ENCODE measurements around the gene RBM4B.
"Not testable (repeated sequence)": the region's sequence is repeated elsewhere in the genome, so short reads cannot be mapped to it uniquely, and the experiment has no call there.

Gene RBM4B

DNA sequence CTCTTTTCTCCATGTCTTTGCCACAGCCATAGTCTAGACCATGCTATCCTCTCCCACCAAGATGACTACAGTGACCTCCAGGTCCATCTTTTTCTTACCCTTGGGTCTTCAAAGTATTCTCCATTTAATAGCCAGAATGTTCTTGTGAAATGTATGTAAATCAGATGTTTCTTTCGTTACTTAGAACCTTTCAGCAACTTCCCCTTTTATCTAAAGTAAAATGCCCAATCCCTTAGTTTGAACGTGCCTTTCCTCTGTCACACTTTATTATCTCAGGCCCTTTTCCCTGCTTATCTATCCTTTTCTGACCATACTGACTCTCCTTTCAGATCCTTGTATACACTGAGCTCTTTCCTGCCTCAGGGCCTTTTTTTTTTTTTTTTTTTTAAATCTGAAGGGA lies 17.9 kb downstream of the RBM4B start:
- Mint-ChIP-seq H3K4me1 (ENCODE audit: low read depth) (peaks cover 23% of the 10 kb centered on the region), H3K4me3 (no peak overlapping the region), H3K36me3 (ENCODE audit: low read depth) (peaks cover 87% of the 10 kb centered on the region), H3K9me3 (no peaks in the 10 kb centered on the region), H3K27me3 (no peaks in the 10 kb centered on the region), H3K27ac (peak overlapping the region; percentile 25)
- intact Hi-C loops (cut with micrococcal nuclease) = no loop called here

GRCh38 chr11:66653123-66653522 lies 24.6 kb downstream of the RBM4B start:
- Mint-ChIP-seq H3K36me3 (ENCODE audit: low read depth) (peaks cover 93% of the 10 kb centered on the region), H3K4me1 (ENCODE audit: low read depth) (peaks cover 6% of the 10 kb centered on the region), H3K27me3 (no peaks in the 10 kb centered on the region), H3K9me3 (no peaks in the 10 kb centered on the region), H3K4me3 (no peak overlapping the region), H3K27ac (no peak overlapping the region)
- intact Hi-C loops (cut with micrococcal nuclease) = no loop called here

GRCh38 chr11:66652651-66653050 lies 25.0 kb downstream of the RBM4B start:
- Mint-ChIP-seq H3K4me3 (no peak overlapping the region), H3K9me3 (no peaks in the 10 kb centered on the region), H3K27ac (no peak overlapping the region), H3K27me3 (no peaks in the 10 kb centered on the region), H3K4me1 (ENCODE audit: low read depth) (peaks cover 7% of the 10 kb centered on the region), H3K36me3 (ENCODE audit: low read depth) (peaks cover 93% of the 10 kb centered on the region)
- intact Hi-C loops (cut with micrococcal nuclease) = no loop called here

DNA sequence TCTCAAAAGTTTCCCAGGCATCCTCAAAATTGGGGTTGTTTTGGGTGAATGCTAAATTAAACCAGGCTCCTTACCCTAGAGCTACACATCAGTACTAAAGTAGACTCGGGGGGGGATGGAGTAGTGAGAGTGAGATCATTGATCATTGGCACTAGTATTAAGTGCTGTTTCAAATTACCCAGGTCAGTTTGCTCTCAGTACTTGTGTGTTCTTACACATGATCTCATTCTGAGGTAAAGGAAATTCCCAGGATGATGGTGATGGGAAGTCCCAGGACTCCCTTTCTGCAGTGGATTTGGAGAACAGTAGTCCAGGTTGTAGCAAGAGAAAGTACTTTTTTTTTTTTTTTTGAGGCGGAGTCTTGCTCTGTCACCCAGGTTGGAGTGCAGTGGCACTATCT lies 26.7 kb downstream of the RBM4B start:
- H3K4me3 Mint-ChIP-seq = no peak overlapping the region
- H3K27me3 Mint-ChIP-seq = no peaks in the 10 kb centered on the region
- H3K27ac Mint-ChIP-seq = no peak overlapping the region
- intact Hi-C loops (cut with micrococcal nuclease) = no loop called here
- no peaks in the 10 kb centered on the region for H3K9me3 Mint-ChIP-seq
- peaks cover 94% of the 10 kb centered on the region for H3K36me3 Mint-ChIP-seq (ENCODE audit: low read depth)
- H3K4me1 Mint-ChIP-seq (ENCODE audit: low read depth) = peaks cover 23% of the 10 kb centered on the region

- H3K4me3 Mint-ChIP-seq = no peak overlapping the region
- H3K36me3 Mint-ChIP-seq (ENCODE audit: low read depth) = peaks cover 94% of the 10 kb centered on the region
- no peaks in the 10 kb centered on the region for H3K9me3 Mint-ChIP-seq
- no peak overlapping the region for H3K27ac Mint-ChIP-seq
- H3K4me1 Mint-ChIP-seq (ENCODE audit: low read depth) = peaks cover 28% of the 10 kb centered on the region
- H3K27me3 Mint-ChIP-seq = no peaks in the 10 kb centered on the region
- intact Hi-C loops (cut with micrococcal nuclease) = no loop called here
Measured at GRCh38 chr11:66649903-66650302, 27.8 kb downstream of the RBM4B start.

DNA sequence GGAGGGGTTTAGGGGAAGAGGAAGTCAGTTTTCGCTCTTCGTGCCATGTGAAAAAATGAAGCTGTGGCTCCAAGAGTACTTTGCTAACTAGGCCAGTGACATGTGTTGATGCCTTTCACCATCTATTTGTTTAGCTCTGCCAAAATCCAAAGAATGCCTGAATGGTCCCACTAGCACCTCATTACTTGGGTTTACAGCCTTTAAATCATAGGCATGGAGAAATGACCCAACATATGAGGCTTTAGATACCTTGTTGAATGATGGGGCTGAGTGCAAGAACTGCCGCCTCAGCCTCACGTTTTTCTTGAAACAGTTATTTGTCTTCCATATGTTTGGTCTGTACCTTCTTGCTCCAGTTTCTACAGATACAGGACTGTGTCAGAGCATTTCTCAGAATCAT lies 30.9 kb downstream of the RBM4B start:
- peaks cover 55% of the 10 kb centered on the region for H3K4me1 Mint-ChIP-seq (ENCODE audit: low read depth)
- H3K9me3 Mint-ChIP-seq = no peaks in the 10 kb centered on the region
- peaks cover 99% of the 10 kb centered on the region for H3K36me3 Mint-ChIP-seq (ENCODE audit: low read depth)
- no peak overlapping the region for H3K4me3 Mint-ChIP-seq
- intact Hi-C loops (cut with micrococcal nuclease) = no loop called here
- peak overlapping the region; percentile 67 for H3K27ac Mint-ChIP-seq
- no peaks in the 10 kb centered on the region for H3K27me3 Mint-ChIP-seq

GRCh38 chr11:66643745-66644437 lies 33.8 kb downstream of the RBM4B start:
- Mint-ChIP-seq H3K27me3 (no peaks in the 10 kb centered on the region), H3K4me1 (ENCODE audit: low read depth) (peaks cover 82% of the 10 kb centered on the region), H3K9me3 (no peaks in the 10 kb centered on the region), H3K36me3 (ENCODE audit: low read depth) (peaks cover 100% of the 10 kb centered on the region), H3K27ac (peak overlapping the region; percentile 12), H3K4me3 (no peak overlapping the region)
- intact Hi-C loops (cut with micrococcal nuclease) = no loop called here

DNA sequence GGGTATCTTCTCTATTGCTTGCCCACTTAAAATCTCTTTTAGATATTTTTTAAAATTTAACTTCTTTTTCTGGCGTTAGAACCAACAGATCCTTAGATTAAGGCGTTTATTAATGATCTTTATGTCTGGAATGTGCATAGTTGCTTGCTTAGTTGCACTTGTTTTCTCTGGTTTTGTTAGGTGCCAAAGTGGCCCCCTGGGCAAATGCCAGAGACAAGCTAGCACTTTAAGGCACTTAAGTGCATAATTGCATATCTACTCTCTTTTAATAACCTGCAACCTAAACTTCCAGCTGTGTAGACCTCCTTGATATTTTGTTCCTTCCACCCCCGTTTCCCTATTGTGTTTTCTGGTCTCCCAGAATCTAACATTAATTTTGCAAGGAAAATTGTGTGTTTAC lies 35.9 kb downstream of the RBM4B start:
- Mint-ChIP-seq H3K4me3 (no peak overlapping the region), H3K36me3 (ENCODE audit: low read depth) (peaks cover 98% of the 10 kb centered on the region), H3K27ac (no peak overlapping the region), H3K4me1 (ENCODE audit: low read depth) (peaks cover 85% of the 10 kb centered on the region), H3K27me3 (no peaks in the 10 kb centered on the region), H3K9me3 (no peaks in the 10 kb centered on the region)
- intact Hi-C loops (cut with micrococcal nuclease) = no loop called here

DNA sequence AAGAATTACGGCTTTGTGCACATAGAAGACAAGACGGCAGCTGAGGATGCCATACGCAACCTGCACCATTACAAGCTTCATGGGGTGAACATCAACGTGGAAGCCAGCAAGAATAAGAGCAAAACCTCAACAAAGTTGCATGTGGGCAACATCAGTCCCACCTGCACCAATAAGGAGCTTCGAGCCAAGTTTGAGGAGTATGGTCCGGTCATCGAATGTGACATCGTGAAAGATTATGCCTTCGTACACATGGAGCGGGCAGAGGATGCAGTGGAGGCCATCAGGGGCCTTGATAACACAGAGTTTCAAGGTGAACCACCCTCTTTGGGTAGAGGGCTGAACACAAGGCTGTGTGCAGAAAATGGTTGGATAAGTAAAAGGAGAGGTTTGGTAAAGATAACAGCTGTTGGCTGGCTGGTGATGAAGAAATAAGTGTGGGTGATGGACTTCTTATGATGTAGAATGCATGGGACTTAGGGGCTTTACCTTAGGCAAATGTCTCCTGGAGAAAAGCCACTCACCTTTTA lies 37.8 kb downstream of the RBM4B start:
- intact Hi-C loops (cut with micrococcal nuclease) = loop anchor here (5.0 kb wide), 1 partner anchor 37 kb away; the partner anchor contains the start of gene RBM4B
- Mint-ChIP-seq H3K36me3 (ENCODE audit: low read depth) (peaks cover 86% of the 10 kb centered on the region), H3K4me3 (peak overlapping the region; percentile 96), H3K4me1 (ENCODE audit: low read depth) (peaks cover 76% of the 10 kb centered on the region), H3K27ac (peak overlapping the region; percentile 97)
- not testable (repeated sequence) for H3K27me3 Mint-ChIP-seq, H3K9me3 Mint-ChIP-seq

- Mint-ChIP-seq H3K4me1 (ENCODE audit: low read depth) (peaks cover 76% of the 10 kb centered on the region), H3K4me3 (peak overlapping the region; percentile 96), H3K27me3 (no peaks in the 10 kb centered on the region), H3K9me3 (no peaks in the 10 kb centered on the region), H3K27ac (peak overlapping the region; percentile 97), H3K36me3 (ENCODE audit: low read depth) (peaks cover 86% of the 10 kb centered on the region)
- intact Hi-C loops (cut with micrococcal nuclease) = loop anchor here (5.0 kb wide), 1 partner anchor 38 kb away; the partner anchor contains the start of gene RBM4B
Measured at GRCh38 chr11:66639066-66639813, 38.4 kb downstream of the RBM4B start.

- peak within 1 kb of the TSS; percentile 96 for H3K4me3 Mint-ChIP-seq
- no peaks in the 10 kb centered on the region for H3K9me3 Mint-ChIP-seq
- peak within 1 kb of the TSS; percentile 97 for H3K27ac Mint-ChIP-seq
- H3K4me1 Mint-ChIP-seq (ENCODE audit: low read depth) = peaks cover 70% of the 10 kb centered on the region
- intact Hi-C loops (cut with micrococcal nuclease) = loop anchor here (1.0 to 5.0 kb wide), 3 partner anchors 19 to 45 kb away; partner anchors contain the start of genes CCDC87, CCS and RBM4B
- H3K27me3 Mint-ChIP-seq = no peaks in the 10 kb centered on the region
- H3K36me3 Mint-ChIP-seq (ENCODE audit: low read depth) = peaks cover 80% of the 10 kb centered on the region
Measured at GRCh38 chr11:66638177-66639065, 39.3 kb downstream of the RBM4B start, which contains the start of gene RBM4. TSS of gene RBM4 (plus strand) at chr11:66638703. CDS start at chr11:66639712, 1,009 bp downstream.

DNA sequence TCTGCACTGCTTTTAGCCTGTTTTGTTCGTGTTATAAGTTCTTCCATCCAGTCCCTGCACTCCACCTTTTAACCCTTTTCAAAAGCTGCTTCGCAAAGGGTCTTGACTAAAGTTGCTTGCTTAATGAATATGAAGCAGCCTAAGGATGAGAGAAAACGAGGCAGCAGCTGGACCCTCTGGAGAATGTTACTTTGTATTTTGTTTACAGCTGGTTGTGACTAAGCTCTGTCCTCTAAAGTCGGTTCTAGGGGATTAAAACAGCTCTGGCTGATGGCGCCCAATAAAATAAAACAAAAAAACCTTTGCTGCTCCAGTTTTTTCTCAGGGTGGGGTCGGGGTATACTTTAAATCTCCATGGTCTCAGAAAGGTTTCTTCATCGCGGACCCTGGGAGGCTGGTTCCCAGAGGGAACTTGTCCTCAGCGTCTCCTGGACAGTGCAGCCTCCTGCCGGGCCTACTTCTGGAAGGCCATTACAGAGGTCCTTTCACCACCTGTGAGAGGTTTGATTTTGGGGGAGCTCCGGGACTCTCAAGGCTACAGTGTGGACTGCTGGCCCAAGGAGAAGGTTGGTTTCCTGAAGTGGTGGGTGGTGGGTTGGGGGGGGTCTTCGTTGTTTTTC lies 40.0 kb downstream of the RBM4B start:
- Mint-ChIP-seq H3K27me3 (no peaks in the 10 kb centered on the region), H3K4me1 (ENCODE audit: low read depth) (peaks cover 63% of the 10 kb centered on the region), H3K27ac (peak overlapping the region; percentile 97), H3K36me3 (ENCODE audit: low read depth) (peaks cover 76% of the 10 kb centered on the region), H3K9me3 (no peaks in the 10 kb centered on the region), H3K4me3 (peak overlapping the region; percentile 96)
- intact Hi-C loops (cut with micrococcal nuclease) = loop anchor here (1.0 to 5.0 kb wide), 3 partner anchors 18 to 44 kb away; partner anchors contain the start of genes CCDC87, CCS and RBM4B

- H3K36me3 Mint-ChIP-seq (ENCODE audit: low read depth) = peaks cover 74% of the 10 kb centered on the region
- no peaks in the 10 kb centered on the region for H3K27me3 Mint-ChIP-seq
- H3K4me1 Mint-ChIP-seq (ENCODE audit: low read depth) = peaks cover 53% of the 10 kb centered on the region
- H3K4me3 Mint-ChIP-seq = no peak overlapping the region
- H3K9me3 Mint-ChIP-seq = no peaks in the 10 kb centered on the region
- intact Hi-C loops (cut with micrococcal nuclease) = loop anchor here (5.0 kb wide), 1 partner anchor 41 kb away; the partner anchor contains the start of gene RBM4B
- no peak overlapping the region for H3K27ac Mint-ChIP-seq
Measured at GRCh38 chr11:66636411-66636810, 41.3 kb downstream of the RBM4B start.

Measured in dendritic cell treated with granulocyte-macrophage colony-stimulating factor and Interleukin-4, amounts not matched to agents 40 ng/mL and 50 ng/mL, for 4 days (primary cell).